ENCODE measurements around the gene IER2.

GRCh38 chr19:13127811-13128575 is 22.2 kb upstream of the IER2 start:
- TF ChIP-seq POLR2A (IDR thresholded peaks at IDR 0.05) = no peak
- TF ChIP-seq, protein P1, sequence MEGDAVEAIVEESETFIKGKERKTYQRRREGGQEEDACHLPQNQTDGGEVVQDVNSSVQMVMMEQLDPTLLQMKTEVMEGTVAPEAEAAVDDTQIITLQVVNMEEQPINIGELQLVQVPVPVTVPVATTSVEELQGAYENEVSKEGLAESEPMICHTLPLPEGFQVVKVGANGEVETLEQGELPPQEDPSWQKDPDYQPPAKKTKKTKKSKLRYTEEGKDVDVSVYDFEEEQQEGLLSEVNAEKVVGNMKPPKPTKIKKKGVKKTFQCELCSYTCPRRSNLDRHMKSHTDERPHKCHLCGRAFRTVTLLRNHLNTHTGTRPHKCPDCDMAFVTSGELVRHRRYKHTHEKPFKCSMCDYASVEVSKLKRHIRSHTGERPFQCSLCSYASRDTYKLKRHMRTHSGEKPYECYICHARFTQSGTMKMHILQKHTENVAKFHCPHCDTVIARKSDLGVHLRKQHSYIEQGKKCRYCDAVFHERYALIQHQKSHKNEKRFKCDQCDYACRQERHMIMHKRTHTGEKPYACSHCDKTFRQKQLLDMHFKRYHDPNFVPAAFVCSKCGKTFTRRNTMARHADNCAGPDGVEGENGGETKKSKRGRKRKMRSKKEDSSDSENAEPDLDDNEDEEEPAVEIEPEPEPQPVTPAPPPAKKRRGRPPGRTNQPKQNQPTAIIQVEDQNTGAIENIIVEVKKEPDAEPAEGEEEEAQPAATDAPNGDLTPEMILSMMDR (IDR thresholded peaks at IDR 0.05 in 4 of 5, conservative IDR thresholded peaks at IDR 0.05 in 1 of 5) = no peak
